SH-SY5Y (cell line): ENCODE data around the gene FTCD.

Experiments used
- GATA2 ChIP-seq: IDR thresholded peaks from 2 replicates; pipeline ENCODE4 v1.6.1; 2011; ENCODE audit warnings: mild to moderate bottlenecking, low read depth, low read length
- GATA3 ChIP-seq: IDR thresholded peaks from 2 replicates; pipeline ENCODE4 v1.6.1; 2011; ENCODE audit warnings: low read depth, mild to moderate bottlenecking, low read length, moderate library complexity

DNA sequence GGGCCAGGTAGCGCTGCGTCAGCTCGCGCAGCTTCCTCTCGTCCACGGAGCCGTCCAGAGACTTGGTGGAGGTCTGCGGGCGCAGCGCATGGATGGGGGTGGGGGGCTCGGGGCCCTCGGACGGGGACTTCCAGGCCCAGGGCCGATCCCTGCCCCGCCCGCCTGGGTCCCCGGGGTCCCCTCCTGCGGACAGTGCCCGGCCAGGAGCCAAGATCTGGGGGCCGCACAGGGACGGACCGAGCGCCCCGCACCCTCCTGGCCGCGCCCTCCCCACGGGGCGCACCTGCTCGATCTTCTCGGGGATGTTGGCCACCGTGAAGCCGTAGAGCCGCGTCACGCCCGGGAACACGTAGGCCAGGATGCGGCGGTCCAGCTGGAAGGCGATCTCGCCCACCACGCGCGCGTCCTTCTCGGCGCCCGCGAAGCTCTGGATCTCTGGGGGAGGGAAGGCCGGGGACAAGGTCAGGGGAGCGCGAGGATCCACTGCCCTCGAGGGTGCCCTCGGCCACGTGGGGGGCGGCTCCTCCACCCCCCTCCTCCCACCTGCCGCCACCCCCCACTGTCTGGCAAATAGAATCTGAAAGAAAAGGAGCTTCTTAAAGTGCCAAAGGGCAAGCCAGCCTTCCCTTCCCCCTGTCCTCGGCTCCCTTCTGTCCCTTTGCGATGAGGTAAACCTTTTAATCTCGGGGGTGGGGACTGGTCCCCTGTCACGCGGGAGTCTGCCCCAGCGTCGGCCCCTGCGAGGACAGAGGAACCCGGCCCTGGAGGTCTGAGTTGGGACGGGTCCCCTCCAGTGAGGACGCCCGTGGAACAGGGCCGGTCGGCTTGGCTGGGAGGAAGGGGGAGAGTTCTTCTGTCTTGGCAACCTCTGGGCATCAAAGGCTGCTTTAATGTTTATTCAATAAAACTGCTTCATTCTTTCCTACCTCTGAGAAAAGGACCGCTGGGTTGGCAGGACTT is 6.5 kb upstream of the FTCD start:
- TF ChIP-seq GATA2: no peak
- no peak for TF ChIP-seq GATA3
